Epithelial cell of prostate (primary cell): Measurements from ENCODE around the gene CSGALNACT2.

Source experiments
- DNase-seq: peaks from one replicate; pipeline ENCODE4 v3.0.0-alpha.2; 2011; ENCODE audit warnings: low read depth, low spot score
- H3K27ac ChIP-seq: fragments of 450-650 bp; 2 replicates; pipeline ENCODE4 v1.5.1; 2017; ENCODE audit warnings: mild to moderate bottlenecking

CSGALNACT2 gene

DNA sequence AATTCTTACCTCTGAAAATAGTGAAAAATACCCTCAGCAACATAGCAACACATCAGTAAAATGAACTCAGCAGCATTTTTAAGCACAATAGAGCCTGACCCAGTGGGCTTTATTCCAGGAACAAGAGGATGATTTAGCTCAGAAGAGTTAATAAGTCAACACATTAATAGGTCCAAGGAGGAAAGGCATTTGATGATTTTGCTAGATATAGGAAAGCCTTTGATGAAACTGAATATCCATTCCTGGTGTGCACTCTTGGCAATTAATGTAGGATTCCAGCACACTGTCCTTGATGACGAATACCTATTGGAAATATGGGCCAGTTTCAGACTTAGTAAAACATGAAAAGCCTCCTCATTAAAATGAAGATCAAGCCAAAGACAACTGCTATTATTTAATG, 86.1 kb downstream of the CSGALNACT2 start:
- no peak overlapping the region for H3K27ac ChIP-seq
- no peak for DNase-seq

DNA sequence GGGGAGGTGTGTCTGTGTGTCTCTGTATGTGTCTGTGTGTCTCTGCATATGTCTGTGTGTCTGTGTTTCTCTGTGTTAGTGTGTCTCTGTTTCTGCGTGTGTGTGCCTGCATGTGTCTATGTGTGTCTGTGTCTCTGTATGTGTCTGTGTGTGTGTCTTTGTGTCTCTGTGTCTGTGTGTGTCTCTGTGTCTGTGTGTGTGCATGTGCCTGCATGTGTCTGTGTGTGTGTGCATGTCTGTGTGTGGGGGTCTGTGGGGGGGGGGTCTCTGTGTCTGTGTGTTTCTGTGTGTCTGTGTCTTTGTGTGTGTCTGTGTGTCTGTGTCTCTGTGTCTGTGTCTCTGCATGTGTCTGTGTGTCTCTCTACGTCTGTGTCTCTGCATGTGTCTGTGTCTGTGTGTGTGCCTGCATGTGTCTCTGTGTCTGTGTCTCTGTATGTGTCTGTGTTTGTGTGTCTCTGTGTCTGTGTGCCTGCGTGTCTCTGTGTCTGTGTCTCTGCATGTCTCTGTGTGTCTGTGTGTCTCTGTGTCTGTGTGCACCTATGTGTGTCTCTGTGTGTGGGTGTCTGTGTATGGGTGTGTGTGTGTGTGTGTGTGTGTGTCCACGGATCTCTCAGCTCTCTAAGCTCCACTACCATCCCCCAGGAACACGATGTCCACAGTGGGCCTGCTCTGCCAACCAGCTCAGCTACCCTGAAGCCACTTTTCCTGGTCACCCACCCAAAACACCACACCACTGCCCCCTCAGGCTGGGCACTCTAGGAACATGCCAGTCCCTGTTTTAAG, 87.0 kb downstream of the CSGALNACT2 start:
- no peak for DNase-seq
- no peak overlapping the region for H3K27ac ChIP-seq

DNA sequence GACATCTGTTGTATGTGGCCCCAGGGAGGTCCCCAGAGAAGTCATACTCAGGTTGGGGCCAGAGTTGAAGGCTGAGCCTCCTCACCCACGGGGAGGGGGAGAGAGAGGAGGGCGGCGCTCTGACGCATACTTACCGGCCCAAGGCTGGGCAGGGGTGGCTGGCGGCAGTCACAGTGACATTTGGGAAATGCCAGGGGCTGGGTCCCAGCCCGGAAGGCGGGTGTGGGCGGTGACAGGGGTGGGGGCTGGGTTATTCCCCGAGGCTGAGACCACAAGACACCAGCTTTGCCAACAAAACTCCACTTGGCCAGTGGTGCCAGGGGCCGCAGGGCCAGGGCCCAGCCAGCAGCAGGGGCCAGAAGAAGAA, 87.5 kb downstream of the CSGALNACT2 start:
- DNase-seq: no peak
- H3K27ac ChIP-seq: no peak overlapping the region

DNA sequence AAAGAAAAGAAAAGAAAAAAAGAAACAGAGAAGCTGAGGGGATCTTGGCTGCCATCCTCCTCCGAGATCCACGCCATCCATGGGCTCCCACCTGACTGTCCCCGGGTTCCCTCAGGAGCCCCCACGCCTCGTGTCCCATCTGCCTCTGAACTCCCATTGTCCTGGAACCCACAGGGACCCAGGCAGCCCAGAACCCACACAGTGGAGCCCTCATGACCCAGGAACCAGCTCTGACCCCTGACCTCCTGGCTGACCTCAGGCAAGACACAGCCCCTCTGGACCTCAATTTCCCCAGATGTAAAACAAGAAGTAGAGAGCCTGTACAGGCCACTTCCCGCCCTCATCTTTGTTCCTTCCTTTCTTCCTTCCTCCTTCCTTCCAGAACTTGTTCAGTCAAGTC, 88.2 kb downstream of the CSGALNACT2 start:
- DNase-seq: no peak
- H3K27ac ChIP-seq: no peak overlapping the region

DNA sequence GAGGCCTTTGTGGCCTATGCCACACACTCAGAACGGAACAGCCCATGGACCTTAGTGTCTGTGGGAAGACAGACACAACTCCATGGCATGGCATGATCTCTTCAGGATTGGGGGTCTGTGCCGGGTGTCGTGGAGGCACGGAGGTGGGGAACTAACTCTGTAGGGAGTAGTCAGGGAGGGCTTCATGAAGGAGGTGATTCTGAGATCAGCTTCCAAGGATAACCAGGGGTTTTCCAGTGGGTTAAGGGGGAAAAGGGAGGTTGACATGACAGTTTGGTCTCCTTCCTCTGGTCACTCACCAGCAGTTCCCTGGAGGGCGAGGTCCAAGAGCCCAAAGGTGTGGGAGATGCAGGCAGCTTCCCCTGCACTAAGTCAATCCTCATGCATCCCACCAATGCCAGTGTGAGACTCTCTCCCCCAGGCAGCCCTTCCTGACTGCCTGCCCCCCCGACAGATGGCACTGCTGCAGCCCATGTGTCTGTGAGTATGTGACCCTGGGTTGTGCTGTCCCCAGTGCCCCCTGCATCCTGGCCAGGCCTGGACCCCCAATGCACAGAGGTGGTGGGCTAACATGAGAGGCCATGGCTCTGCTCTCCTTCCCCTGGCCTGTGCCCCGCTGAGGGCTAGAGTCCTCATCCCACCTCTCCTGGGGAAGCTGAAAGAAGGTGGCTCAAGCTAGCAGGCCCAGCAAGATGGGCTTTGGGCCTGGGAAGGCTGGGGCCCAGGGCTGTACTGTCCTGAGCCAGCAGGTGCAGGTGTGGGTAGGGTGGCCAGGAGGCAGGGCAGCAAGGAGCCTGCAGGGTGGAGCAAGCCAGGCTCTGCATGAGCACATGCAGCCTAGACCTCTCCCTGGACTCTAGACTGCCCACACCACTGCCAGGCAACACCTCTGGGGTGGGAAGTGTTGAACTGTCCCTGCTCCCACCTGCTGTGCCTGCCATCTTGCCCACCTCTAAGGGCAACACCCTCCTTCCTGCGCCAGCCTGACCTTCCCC, 88.9 kb downstream of the CSGALNACT2 start:
- DNase-seq: no peak
- H3K27ac ChIP-seq: no peak overlapping the region

DNA sequence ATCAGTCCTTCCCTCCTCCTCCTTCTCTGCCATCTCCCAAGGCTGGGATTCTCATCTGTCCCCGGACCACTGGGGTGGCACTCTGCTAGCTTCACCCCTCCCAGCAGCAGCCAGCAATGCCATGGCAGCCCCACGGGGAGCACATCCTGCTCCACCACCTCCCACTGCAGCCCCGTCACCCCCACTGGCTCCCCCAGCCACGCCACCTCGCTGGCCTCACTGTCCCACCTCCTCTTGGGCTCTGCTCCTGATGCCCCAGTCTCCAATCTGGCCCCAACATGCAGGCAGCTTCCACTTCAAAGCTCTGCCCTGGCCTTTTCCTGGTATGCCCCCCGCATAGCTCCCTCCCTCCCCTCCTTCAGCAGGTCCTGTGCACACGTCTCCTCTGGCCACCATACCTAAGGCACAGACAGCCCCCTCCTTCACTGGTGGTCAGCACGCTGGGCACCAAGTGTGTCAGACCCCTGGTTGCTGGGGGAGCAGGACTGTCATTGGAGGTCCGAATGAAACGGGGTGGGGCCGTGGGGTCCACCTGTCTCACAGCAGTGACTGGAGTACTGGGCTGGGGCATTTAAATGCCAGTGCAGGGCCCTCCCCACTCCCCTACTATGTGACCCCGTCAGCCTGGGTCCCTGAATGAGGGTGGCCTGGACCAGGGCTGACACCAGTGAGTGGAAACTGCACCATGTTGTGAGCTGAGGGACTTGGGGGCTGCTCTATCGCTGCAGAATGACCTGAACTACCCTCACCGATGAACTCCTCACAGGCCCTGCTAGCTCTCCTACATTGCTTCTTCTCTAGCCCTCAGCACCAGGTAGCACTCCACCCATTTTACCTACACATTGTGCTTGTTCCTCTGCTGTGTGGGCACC, 89.9 kb downstream of the CSGALNACT2 start:
- no peak overlapping the region for H3K27ac ChIP-seq
- no peak for DNase-seq

DNA sequence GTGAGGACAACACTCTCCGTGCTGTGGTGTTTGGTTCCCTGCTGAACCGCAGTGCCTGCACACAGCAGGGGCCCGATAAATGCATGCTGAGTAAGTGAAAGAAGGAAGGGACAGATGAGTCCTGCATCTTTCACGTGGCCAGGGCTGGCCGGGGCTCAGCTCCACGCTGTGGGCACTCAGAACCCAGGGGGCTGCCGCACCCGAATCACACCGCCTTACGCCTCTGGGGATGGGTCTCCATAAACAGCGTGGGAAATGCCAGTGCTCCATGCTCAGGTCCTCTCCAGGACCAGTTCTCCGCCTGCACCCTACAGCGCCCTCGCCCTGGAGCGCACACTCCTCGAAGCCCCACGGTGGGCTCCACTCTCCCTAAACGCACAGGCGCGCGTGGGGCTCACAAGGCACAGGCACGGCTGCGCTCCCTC, 90.5 kb downstream of the CSGALNACT2 start:
- no peak overlapping the region for H3K27ac ChIP-seq
- DNase-seq: no peak

DNA sequence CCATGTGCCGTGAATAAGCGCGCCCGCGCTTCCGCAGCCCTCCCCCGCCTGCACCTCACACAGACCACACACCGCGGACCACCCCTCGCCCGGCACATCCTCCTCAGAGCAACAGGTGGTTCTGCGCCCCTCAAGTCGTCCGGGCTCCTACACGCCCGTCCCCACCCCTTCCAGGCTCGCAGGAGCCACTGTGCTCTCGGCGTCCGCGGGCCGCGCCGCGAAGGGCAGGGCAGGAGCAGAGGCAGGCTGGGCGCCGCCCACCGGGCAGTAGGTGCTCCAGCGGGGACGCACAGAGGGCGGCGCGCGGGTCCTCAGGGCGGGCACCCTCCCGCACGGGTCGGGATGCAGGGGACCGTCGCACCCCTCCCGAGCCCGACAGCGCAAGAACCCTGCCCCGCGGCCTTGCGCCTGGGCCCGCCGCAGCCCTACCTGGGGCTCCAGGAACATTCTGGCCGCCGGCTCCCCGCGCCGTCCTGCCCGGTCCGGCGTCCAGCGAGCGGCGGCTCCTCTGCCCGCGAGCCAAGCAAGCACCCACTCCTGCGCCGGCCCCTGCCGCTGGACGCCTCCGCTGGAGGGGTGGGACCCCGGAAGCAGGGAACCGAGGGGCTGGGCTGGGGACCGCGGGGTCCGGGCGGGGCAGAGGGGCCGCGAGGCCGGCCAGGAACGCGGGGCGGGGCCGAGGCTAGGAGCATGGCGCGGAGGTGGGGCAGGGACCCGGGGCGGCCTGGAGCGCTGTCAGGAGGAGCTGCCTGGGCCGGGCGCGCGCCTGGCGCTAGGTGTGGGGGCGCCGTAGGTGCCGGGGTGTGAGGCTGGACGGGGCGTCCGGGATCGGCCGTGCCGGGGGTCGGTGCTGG, 91.2 kb downstream of the CSGALNACT2 start:
- no peak overlapping the region for H3K27ac ChIP-seq
- DNase-seq: no peak

DNA sequence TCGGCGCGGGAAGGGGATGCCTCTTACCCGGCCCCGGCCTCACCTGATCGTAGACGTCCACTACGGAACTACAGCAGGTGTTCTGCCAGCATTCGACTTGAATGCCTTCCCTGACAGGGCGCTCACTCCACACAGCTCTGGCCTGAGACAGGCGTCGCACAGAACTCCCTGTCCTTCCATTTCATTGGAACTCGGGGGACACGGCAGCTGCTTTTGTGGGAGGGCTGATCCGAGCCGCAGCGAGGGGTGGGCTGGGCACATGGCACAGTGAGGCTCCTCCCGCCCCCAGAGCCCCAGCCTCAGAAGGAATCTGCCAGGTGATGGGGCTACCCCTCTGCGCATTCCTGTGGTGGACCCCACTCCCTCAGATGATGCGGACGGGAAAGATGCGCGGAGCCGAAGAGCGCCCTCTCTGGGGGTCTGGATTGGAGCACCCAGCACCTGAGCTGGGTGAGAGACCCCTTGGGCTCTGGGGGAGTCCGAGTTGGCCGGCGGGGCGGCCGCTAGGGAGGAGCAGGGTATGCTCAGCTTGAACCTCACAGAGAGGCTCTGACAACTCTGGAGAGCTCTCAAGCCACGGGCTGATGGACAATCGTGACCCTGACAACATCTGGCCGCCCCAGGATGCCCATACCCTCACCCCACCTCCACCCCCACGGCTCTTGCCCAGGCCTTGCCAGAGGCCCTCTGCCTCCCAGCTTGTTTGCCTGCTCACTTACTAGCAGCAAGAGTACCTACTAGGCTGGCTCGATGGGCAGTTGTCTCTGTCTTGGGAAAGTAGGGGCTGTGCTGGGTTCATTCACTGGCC, 92.1 kb downstream of the CSGALNACT2 start:
- DNase-seq: no peak
- no peak overlapping the region for H3K27ac ChIP-seq

DNA sequence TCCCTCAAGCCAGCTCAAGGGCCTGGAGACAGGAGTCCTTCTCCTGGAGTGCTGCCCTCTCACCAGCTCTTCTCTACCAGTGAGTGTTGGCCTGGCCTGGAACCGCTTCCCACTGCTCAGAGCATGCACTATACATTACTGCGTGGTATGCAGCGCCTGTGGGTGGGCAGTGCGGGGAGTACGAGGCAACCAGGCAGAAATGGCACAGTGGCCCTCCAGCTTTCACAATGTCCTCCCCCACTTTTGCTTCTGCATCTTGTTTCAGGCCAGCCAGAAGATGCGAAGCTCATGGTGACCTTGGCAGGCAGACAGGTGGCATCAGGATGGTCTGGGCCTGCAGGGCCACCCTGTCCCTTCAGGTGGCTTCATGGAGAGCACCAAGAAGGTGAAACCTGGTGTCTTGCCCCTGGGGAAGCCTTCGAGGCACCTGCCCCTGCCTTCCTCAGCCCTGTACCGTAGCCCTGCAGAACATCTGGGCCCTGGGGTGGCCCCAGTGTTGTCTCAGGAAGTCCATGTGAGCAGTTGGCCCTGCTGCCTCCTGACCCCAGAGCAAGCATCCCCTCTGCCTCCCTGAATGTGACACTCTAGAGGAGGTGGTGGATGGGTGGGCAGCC, 92.8 kb downstream of the CSGALNACT2 start:
- H3K27ac ChIP-seq: no peak overlapping the region
- no peak for DNase-seq

DNA sequence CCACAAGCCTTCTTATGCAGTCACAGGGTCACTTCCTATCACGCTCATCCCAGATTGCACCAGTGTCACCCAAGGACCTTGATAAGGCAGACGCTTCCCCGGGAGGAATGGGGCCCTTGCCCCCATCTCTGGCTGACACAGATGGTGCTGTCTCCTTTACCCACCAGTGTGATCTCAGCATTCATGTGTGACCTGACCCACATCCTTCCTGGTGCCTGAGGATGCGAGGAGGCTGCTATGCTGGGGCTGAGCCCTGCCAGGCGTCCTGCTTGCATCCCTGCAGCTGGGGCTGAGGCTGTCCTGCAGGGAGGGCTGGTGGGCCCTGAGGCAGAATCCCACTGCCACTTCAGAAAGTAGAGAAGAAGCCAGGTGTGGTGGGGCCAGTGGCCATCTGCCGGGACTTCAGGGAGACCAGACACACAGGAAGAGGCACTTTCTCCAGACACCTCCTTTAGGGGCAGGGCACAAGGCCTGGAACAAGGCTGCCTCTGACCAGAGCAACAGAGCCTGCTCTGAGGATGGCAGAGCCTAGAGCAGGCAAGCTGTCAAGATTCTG, 93.4 kb downstream of the CSGALNACT2 start:
- no peak overlapping the region for H3K27ac ChIP-seq
- DNase-seq: no peak

DNA sequence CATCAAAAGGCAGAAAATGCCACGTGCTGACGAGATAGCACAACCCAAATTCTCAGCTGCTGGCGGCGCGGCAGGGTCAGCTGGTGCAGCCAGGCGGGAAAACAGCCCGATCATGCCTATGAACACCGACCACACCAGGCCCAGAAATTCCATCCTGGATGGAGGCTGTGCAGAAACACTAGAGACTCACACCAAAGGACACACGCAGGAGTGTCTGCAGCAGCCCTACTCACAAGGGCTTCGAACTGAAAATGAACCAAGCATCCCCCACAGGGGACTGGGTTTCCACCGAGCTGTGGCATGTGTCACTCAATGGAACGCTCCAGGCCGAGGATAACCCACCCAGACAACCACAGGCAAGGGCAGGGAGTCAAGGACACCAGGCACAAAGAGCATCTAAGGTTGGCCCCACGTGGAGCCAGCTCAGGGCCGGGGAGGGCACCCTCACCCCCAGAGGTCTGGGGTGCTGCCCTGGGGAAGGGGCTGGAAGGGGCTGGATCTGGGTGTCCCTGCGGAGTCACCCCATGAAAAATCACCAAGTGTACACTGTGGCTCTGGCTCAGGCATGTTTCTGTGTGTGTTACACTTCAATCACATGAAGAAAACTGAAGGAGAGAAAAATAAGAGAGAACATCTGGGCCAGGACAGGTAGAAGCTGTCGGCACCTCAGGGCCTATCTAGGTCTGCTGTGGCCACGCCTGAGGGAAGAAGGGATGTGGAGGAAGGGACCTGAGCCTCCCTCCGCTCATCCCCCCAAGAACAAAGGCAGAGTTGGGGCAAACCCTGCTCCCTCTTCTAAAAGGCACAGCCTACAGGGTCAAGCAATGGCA, 95.6 kb downstream of the CSGALNACT2 start:
- no peak overlapping the region for H3K27ac ChIP-seq
- no peak for DNase-seq

DNA sequence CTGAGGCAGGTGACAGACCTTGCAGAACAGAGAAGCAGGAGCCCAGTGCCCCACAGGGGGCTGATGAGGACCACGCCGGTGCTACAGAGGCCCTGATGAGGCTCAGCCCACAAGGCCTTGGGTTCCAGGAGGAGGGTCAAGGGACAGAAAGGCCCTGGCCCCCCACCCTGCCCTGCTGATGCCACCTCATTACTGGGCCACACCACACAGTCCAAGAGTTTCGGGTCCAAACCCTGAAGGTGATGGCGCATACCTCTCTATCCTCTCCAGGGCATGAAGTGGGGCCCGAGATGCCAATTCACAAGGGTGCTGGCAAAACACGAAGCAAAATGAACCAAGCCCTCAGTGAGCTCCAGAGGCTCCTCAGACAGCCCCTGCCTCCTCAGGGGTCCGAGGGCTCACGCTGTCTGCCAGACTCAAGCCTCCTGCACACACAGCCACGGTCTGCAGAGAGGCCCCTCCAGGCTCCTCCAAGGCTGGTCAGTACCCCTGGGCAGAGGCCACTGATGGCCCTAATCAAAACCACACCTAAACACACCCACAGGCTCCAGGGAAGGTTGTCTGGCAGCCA, 96.3 kb downstream of the CSGALNACT2 start:
- H3K27ac ChIP-seq: no peak overlapping the region
- no peak for DNase-seq
